ENCODE results near the gene ZMIZ1.

ZMIZ1 gene

GRCh38 chr10:79268161-79268601, 199.4 kb downstream of the ZMIZ1 start:
- DNase-seq (ENCODE audit: low spot score): no peak
- TF ChIP-seq CTCF (IDR thresholded peaks at IDR 0.05; ENCODE audit: extremely low read depth, missing control alignments): no peak

DNA sequence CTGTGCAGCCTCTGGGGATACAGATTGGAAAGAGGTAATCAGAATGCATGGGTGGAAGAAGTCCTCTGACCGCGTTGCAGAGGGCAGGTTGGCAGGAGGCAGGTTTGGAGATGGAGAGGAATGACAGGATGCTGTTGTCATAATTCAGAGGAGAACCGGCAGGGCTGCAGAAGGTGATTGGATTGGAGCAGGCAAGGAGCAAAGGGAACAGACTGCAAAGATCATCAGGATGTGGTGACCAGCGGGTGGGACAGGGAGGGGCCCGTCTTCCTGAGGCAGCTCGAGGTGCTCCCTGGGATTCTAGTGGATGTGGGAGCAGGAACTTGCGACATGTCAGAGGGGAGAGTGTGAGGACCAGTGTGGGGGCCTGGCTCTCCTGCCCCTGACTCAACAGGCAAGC, 200.0 kb downstream of the ZMIZ1 start:
- TF ChIP-seq CTCF (IDR thresholded peaks at IDR 0.05; ENCODE audit: extremely low read depth, missing control alignments): no peak
- DNase-seq (ENCODE audit: low spot score): no peak

DNA sequence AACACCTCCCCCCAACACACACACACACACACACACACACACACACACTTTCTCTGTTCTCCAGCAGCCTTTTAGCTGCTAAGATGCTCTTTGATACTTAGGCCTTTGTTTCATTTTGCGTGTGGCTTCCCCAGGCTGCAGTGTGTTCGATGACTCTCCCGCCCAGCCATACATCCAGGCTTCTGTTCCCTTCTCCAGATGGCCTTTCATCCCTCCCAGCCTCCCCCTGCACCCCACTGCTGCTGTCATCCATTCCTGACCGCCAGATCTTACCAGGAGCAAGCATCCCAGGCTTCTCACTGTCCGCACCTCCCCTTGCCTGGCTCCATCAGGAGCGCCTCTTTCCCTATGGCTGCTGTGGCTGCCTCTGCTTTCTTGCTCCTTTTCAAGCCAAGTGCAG, 200.7 kb downstream of the ZMIZ1 start:
- DNase-seq (ENCODE audit: low spot score): no peak
- no peak for TF ChIP-seq CTCF (IDR thresholded peaks at IDR 0.05; ENCODE audit: extremely low read depth, missing control alignments)

DNA sequence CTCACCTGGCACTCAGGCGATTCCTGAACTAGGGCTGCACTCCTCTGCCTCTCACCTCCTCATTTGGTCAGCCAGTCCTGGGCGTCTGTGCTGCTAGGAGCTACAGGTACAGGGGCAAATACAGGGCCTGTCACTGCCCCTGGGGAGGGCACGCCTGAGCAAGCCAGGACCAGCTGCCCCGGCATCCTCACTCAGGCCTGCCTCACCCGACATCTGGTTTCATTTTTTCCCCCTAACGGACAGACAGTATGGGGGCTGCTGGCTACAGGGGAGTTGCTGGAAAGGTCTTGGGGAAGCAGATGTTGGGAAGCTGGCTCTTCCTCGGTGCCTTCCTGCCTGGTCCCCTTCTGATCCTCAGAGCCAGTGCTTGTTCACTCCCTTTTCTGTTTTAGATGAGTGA, 201.2 kb downstream of the ZMIZ1 start:
- no peak for DNase-seq (ENCODE audit: low spot score)

GRCh38 chr10:79270466-79271246, 201.9 kb downstream of the ZMIZ1 start:
- TF ChIP-seq CTCF (IDR thresholded peaks at IDR 0.05; ENCODE audit: extremely low read depth, missing control alignments): no peak

More for the DNA sequence above, 201.2 kb downstream of the ZMIZ1 start:
- no peak for TF ChIP-seq CTCF (IDR thresholded peaks at IDR 0.05; ENCODE audit: extremely low read depth, missing control alignments)

DNA sequence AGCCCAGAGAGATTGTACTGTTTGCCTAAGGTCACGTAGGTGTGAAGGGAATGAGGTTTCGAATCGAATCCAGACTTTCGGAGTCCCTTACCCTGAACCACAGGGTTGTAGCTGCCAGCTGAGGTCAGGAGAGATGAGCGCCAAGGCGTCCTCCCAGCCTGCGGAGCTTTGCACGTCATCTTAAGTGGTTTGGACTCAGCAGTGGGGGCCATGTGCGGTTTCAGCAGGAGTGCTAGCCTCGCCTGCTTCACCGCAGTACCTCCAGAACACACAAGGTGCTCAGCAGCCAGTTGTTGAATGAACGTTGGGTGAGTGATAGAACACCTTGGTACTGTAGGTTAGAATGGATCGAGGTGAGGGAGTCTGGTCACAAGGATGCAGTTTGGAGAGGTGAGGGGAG, 203.6 kb downstream of the ZMIZ1 start:
- TF ChIP-seq CTCF (IDR thresholded peaks at IDR 0.05; ENCODE audit: extremely low read depth, missing control alignments): no peak
- DNase-seq (ENCODE audit: low spot score): no peak

More at GRCh38 chr10:79270466-79271246, 201.9 kb downstream of the ZMIZ1 start:
- DNase-seq (ENCODE audit: low spot score): no peak

DNA sequence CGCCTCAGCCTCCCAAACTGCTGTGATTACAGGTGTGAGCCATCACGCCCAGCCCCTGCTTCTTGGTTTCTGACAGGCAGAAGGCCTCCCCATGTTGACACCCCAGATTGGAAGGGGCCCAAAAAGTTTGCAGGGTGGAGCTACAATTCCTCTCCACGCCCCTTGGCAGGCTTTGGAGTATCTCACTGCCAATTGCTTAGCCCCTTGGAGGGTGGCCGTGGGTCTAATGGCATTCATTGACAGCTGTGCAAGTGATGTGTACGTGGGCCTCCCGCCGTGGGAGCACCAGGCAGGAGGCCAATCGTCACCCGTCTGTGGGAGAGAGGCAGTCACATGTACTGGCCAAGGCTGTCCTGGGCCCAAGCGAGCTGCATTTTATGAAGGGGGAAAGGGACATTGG, 204.8 kb downstream of the ZMIZ1 start:
- DNase-seq (ENCODE audit: low spot score): no peak

More for the DNA sequence above, 204.8 kb downstream of the ZMIZ1 start:
- TF ChIP-seq CTCF (IDR thresholded peaks at IDR 0.05; ENCODE audit: extremely low read depth, missing control alignments): no peak
